COLO829 (cell line): Measurements from ENCODE around the gene TMEM271.

Experiments
- DNase-seq: peaks from one replicate; pipeline ENCODE4 v3.0.0; 2012; ENCODE audit warnings: low spot score

TMEM271 gene

GRCh38 chr4:533318-534100 is 42.6 kb downstream of the TMEM271 start:
- DNase-seq, result no peak

- DNase-seq, result peak; percentile 4
Observed at GRCh38 chr4:532588-533317, 43.3 kb downstream of the TMEM271 start.

GRCh38 chr4:531721-532565 is 44.2 kb downstream of the TMEM271 start:
- no peak for DNase-seq

GRCh38 chr4:531076-531475 is 45.0 kb downstream of the TMEM271 start:
- DNase-seq, result no peak

- no peak for DNase-seq
Observed at GRCh38 chr4:530017-530781, 45.9 kb downstream of the TMEM271 start.

GRCh38 chr4:529563-529962 is 46.5 kb downstream of the TMEM271 start:
- DNase-seq, result no peak

- no peak for DNase-seq
Observed at GRCh38 chr4:528835-529234, 47.3 kb downstream of the TMEM271 start.

DNA sequence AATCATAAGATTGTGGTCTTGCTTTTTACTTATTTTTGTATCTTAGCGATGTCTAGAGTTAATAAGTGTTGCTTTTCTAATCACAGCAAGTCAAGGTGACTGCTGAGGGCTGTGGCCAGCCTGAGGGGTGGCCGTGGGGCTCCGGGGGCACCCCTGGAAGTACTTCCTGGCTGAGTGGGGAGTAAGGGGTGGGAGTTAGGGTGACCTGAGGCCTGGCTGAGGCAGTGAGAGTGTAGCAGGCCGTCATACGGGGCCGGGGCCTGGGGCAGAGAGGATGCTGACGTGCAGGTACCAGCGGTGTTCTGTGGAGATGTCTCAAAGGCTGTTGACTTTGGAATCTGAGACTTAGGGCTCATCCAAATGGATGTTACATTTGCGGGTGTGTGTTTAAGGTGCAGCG is 47.8 kb downstream of the TMEM271 start:
- no peak for DNase-seq

GRCh38 chr4:526971-527460 is 49.1 kb downstream of the TMEM271 start:
- no peak for DNase-seq

- no peak for DNase-seq
Observed at GRCh38 chr4:526189-526909, 49.7 kb downstream of the TMEM271 start.

GRCh38 chr4:525660-526059 is 50.4 kb downstream of the TMEM271 start:
- DNase-seq, result no peak

GRCh38 chr4:524196-524595 is 51.9 kb downstream of the TMEM271 start:
- DNase-seq, result no peak
